Measurements from ENCODE around the gene ANXA10. TPM values are rescaled to one million over a fixed set of nuclear protein-coding genes. Genes with fewer than 3 reads are reported as not detected.

ANXA10 gene
- total and polyA plus RNA-seq, 2 experiments from 2014 or later, result not detected

DNA sequence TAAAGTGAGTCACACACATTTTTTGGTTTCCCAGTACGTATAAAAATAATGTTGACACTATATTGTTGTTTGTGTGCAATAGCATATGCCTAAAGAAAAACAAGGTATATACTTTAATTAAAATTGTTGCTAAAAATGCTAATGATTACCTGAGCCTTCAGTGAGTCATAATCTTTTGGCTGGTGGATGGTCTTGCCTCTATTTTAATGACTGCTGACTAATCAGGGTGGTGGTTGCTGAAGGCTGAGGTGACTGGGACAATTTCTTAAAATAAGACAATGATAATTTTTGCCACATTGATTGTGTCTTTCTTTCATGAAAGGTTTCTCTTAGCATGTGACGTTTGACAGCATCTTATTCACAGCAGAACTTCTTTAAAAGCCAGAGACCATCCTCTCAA is 21.0 kb upstream of the ANXA10 start:
- Histone ChIP-seq H3K9me2 (ENCODE audit: insufficient read depth) (no peaks in the 10 kb centered on the region), H3K79me2 (replicated peaks; ENCODE audit: insufficient read depth) (no peaks in the 10 kb centered on the region), H3K4me3 (no peak overlapping the region), H3K4me2 (no peak overlapping the region), H3F3A (replicated peaks; ENCODE audit: low read depth) (no peaks in the 10 kb centered on the region), H3K36me3 (ENCODE audit: insufficient read depth) (no peaks in the 10 kb centered on the region), H4K20me1 (replicated peaks; ENCODE audit: insufficient read depth) (no peaks in the 10 kb centered on the region), H3K27ac (ENCODE audit: low read depth) (no peak overlapping the region), H2AFZ (no peak overlapping the region), H3K27me3 (ENCODE audit: insufficient read depth) (no peaks in the 10 kb centered on the region), H3K4me1 (ENCODE audit: insufficient read depth) (peaks cover 6% of the 10 kb centered on the region; the same call in 1 of the 2 replicates)
- Mint-ChIP-seq H3K27me3 (ENCODE audit: insufficient read depth, low read depth, poor library complexity) (no peaks in the 10 kb centered on the region), H3K4me3 (no peak overlapping the region), H3K4me1 (peaks cover 7% of the 10 kb centered on the region), H3K36me3 (ENCODE audit: low read depth) (peaks cover 11% of the 10 kb centered on the region; the same call in 1 of the 3 replicates), H3K9me3 (peaks cover 7% of the 10 kb centered on the region; the same call in 2 of the 3 replicates), H3K27ac (no peak overlapping the region)
- TF ChIP-seq EZH2 (IDR thresholded peaks at IDR 0.05; ENCODE audit: low read depth, unreplicated experiment) (no peak), CREB1 (CRISPR knock-in tag; IDR thresholded peaks at IDR 0.05; ENCODE audit: low read depth) (no peak), POLR2AphosphoS5 (IDR thresholded peaks at IDR 0.05; ENCODE audit: low read depth) (no peak), EZH2phosphoT487 (IDR thresholded peaks at IDR 0.05; ENCODE audit: unreplicated experiment) (no peak), NANOG (IDR thresholded peaks at IDR 0.05; ENCODE audit: borderline replicate concordance) (no peak)
- TF ChIP-seq, protein P1, sequence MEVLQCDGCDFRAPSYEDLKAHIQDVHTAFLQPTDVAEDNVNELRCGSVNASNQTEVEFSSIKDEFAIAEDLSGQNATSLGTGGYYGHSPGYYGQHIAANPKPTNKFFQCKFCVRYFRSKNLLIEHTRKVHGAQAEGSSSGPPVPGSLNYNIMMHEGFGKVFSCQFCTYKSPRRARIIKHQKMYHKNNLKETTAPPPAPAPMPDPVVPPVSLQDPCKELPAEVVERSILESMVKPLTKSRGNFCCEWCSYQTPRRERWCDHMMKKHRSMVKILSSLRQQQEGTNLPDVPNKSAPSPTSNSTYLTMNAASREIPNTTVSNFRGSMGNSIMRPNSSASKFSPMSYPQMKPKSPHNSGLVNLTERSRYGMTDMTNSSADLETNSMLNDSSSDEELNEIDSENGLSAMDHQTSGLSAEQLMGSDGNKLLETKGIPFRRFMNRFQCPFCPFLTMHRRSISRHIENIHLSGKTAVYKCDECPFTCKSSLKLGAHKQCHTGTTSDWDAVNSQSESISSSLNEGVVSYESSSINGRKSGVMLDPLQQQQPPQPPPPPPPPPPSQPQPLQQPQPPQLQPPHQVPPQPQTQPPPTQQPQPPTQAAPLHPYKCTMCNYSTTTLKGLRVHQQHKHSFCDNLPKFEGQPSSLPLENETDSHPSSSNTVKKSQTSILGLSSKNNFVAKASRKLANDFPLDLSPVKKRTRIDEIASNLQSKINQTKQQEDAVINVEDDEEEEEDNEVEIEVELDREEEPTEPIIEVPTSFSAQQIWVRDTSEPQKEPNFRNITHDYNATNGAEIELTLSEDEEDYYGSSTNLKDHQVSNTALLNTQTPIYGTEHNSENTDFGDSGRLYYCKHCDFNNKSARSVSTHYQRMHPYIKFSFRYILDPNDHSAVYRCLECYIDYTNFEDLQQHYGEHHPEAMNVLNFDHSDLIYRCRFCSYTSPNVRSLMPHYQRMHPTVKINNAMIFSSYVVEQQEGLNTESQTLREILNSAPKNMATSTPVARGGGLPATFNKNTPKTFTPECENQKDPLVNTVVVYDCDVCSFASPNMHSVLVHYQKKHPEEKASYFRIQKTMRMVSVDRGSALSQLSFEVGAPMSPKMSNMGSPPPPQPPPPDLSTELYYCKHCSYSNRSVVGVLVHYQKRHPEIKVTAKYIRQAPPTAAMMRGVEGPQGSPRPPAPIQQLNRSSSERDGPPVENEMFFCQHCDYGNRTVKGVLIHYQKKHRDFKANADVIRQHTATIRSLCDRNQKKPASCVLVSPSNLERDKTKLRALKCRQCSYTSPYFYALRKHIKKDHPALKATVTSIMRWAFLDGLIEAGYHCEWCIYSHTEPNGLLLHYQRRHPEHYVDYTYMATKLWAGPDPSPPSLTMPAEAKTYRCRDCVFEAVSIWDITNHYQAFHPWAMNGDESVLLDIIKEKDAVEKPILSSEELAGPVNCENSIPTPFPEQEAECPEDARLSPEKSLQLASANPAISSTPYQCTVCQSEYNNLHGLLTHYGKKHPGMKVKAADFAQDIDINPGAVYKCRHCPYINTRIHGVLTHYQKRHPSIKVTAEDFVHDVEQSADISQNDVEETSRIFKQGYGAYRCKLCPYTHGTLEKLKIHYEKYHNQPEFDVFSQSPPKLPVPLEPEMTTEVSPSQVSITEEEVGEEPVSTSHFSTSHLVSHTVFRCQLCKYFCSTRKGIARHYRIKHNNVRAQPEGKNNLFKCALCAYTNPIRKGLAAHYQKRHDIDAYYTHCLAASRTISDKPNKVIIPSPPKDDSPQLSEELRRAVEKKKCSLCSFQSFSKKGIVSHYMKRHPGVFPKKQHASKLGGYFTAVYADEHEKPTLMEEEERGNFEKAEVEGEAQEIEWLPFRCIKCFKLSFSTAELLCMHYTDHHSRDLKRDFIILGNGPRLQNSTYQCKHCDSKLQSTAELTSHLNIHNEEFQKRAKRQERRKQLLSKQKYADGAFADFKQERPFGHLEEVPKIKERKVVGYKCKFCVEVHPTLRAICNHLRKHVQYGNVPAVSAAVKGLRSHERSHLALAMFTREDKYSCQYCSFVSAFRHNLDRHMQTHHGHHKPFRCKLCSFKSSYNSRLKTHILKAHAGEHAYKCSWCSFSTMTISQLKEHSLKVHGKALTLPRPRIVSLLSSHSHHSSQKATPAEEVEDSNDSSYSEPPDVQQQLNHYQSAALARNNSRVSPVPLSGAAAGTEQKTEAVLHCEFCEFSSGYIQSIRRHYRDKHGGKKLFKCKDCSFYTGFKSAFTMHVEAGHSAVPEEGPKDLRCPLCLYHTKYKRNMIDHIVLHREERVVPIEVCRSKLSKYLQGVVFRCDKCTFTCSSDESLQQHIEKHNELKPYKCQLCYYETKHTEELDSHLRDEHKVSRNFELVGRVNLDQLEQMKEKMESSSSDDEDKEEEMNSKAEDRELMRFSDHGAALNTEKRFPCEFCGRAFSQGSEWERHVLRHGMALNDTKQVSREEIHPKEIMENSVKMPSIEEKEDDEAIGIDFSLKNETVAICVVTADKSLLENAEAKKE (CRISPR knock-in tag; IDR thresholded peaks at IDR 0.05), result no peak
- TF ChIP-seq, protein P2, sequence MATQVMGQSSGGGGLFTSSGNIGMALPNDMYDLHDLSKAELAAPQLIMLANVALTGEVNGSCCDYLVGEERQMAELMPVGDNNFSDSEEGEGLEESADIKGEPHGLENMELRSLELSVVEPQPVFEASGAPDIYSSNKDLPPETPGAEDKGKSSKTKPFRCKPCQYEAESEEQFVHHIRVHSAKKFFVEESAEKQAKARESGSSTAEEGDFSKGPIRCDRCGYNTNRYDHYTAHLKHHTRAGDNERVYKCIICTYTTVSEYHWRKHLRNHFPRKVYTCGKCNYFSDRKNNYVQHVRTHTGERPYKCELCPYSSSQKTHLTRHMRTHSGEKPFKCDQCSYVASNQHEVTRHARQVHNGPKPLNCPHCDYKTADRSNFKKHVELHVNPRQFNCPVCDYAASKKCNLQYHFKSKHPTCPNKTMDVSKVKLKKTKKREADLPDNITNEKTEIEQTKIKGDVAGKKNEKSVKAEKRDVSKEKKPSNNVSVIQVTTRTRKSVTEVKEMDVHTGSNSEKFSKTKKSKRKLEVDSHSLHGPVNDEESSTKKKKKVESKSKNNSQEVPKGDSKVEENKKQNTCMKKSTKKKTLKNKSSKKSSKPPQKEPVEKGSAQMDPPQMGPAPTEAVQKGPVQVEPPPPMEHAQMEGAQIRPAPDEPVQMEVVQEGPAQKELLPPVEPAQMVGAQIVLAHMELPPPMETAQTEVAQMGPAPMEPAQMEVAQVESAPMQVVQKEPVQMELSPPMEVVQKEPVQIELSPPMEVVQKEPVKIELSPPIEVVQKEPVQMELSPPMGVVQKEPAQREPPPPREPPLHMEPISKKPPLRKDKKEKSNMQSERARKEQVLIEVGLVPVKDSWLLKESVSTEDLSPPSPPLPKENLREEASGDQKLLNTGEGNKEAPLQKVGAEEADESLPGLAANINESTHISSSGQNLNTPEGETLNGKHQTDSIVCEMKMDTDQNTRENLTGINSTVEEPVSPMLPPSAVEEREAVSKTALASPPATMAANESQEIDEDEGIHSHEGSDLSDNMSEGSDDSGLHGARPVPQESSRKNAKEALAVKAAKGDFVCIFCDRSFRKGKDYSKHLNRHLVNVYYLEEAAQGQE (IDR thresholded peaks at IDR 0.05; ENCODE audit: unreplicated experiment), result no peak
- TF ChIP-seq, protein P3, sequence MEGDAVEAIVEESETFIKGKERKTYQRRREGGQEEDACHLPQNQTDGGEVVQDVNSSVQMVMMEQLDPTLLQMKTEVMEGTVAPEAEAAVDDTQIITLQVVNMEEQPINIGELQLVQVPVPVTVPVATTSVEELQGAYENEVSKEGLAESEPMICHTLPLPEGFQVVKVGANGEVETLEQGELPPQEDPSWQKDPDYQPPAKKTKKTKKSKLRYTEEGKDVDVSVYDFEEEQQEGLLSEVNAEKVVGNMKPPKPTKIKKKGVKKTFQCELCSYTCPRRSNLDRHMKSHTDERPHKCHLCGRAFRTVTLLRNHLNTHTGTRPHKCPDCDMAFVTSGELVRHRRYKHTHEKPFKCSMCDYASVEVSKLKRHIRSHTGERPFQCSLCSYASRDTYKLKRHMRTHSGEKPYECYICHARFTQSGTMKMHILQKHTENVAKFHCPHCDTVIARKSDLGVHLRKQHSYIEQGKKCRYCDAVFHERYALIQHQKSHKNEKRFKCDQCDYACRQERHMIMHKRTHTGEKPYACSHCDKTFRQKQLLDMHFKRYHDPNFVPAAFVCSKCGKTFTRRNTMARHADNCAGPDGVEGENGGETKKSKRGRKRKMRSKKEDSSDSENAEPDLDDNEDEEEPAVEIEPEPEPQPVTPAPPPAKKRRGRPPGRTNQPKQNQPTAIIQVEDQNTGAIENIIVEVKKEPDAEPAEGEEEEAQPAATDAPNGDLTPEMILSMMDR (conservative IDR thresholded peaks at IDR 0.05; ENCODE audit: low read depth in 2 of 2), result no peak
- TF ChIP-seq, protein P4, sequence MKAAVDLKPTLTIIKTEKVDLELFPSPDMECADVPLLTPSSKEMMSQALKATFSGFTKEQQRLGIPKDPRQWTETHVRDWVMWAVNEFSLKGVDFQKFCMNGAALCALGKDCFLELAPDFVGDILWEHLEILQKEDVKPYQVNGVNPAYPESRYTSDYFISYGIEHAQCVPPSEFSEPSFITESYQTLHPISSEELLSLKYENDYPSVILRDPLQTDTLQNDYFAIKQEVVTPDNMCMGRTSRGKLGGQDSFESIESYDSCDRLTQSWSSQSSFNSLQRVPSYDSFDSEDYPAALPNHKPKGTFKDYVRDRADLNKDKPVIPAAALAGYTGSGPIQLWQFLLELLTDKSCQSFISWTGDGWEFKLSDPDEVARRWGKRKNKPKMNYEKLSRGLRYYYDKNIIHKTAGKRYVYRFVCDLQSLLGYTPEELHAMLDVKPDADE (IDR thresholded peaks at IDR 0.05), result no peak
- ATAC-seq, result no peak
- no peak for DNase-seq (ENCODE audit: low spot score)

Measured in GM23338 (cell line).